Spleen (tissue), 11 donors: ENCODE results near the gene DENND1A. TPM values are rescaled to one million over a fixed set of nuclear protein-coding genes. Genes with fewer than 3 reads are reported as not detected.

Experiments used
- DNase-seq: peaks from one replicate; pipeline ENCODE4 v3.0.0-alpha.2; 2020
- H3K27ac ChIP-seq, 8 donors: fragments of 200-600 bp; sonication (generic) in 7 of 8; 1 replicate in 4 of 8; 2 replicates in 4 of 8; pipeline versions ENCODE4 v1.5.0 to v1.8.0; 2016 to 2021; ENCODE audit warnings: inconsistent platforms in 4 of 8, mild to moderate bottlenecking in 4 of 8, moderate library complexity in 1 of 8
- H3K27me3 ChIP-seq, 7 donors: fragments of 200-600 bp; sonication (generic) in 6 of 7; replicated peaks in 1 of 7; 1 replicate in 4 of 7; 2 replicates in 3 of 7; pipeline versions ENCODE4 v1.5.0 to v1.8.0; 2016 to 2021; ENCODE audit warnings: inconsistent platforms in 3 of 7, mild to moderate bottlenecking in 1 of 7
- H3K36me3 ChIP-seq, 6 donors: fragments of 200-600 bp; sonication (generic) in 5 of 6; 1 replicate in 4 of 6; 2 replicates in 2 of 6; pipeline versions ENCODE4 v1.5.0 to v1.8.0; 2016 to 2021; ENCODE audit warnings: inconsistent platforms in 2 of 6
- H3K4me1 ChIP-seq, 6 donors: fragments of 200-600 bp; sonication (generic) in 5 of 6; 1 replicate in 3 of 6; 2 replicates in 3 of 6; pipeline versions ENCODE4 v1.5.0 to v1.8.0; 2016 to 2021; ENCODE audit warnings: inconsistent platforms in 3 of 6
- H3K4me3 ChIP-seq, 8 donors: fragments of 200-600 bp; sonication (generic) in 7 of 8; 1 replicate in 4 of 8; 2 replicates in 4 of 8; pipeline versions ENCODE4 v1.5.0 to v1.8.0; 2016 to 2021; ENCODE audit warnings: inconsistent platforms in 4 of 8, mild to moderate bottlenecking in 4 of 8, moderate library complexity in 2 of 8
- H3K9me3 ChIP-seq, 8 donors: fragments of 200-600 bp; sonication (generic) in 7 of 8; 1 replicate in 4 of 8; 2 replicates in 4 of 8; pipeline versions ENCODE4 v1.5.0 to v1.8.0; 2016 to 2021; ENCODE audit warnings: inconsistent platforms in 4 of 8
- CTCF ChIP-seq, 11 experiments: fragments of 200-600 bp in 7 of 11; fragments of 450-650 bp in 4 of 11; sonication (generic) in 4 of 11; IDR thresholded peaks in 8 of 11; conservative IDR thresholded peaks in 3 of 11; 1 replicate in 7 of 11; 2 replicates in 4 of 11; pipeline versions ENCODE4 v1.4.0 to v1.8.0; 2016 to 2021; ENCODE audit warnings: antibody characterized with exemption in 11 of 11, inconsistent platforms in 4 of 11, mild to moderate bottlenecking in 1 of 11
- POLR2A ChIP-seq, 3 donors: fragments of 450-650 bp; IDR thresholded peaks; one replicate each; pipeline ENCODE4 v1.5.1; 2017; ENCODE audit warnings: antibody characterized with exemption in 3 of 3, mild to moderate bottlenecking in 1 of 3
- POLR2AphosphoS5 ChIP-seq, 3 donors: sonication (generic); formaldehyde crosslinking; IDR thresholded peaks; one replicate each; pipeline ENCODE4 v1.5.1; 2017; ENCODE audit warnings: antibody characterized with exemption in 3 of 3
- WGBS, 5 donors: extraction: QIAGEN DNeasy Blood & Tissue Kit in 3 of 5; methylation state at CpG; one replicate each; pipeline versions ENCODE4 v1.1.5 to v1.1.7; 2013 to 2018; 5-methylcytosine and 5-hydroxymethylcytosine counted together
- intact Hi-C: fragments of 100-400 bp; cut with DNase I; formaldehyde crosslinking; loops from one replicate; pipeline ENCODE4 v1.15.0; 2023; ENCODE audit warnings: low total_unique reads
- polyA plus RNA-seq, 3 donors: library from polyadenylated mRNA; stranded (reverse); fragments of 200-250 nt; gene quantifications; one replicate each; pipeline ENCODE4 v1.2.1, GENCODE V29; 2013
- total RNA-seq, 7 donors: library from RNA; depleted of rRNA in 3 of 7; stranded (reverse); fragments of >200 nt in 3 of 7; fragmentation: NEBNext Ultra II Directional in 4 of 7; extraction: Animal tissue kit (Norgen Biotek cat#: 25700) in 4 of 7; gene quantifications; one replicate each; pipeline versions ENCODE4 v1.1.0 to v1.2.1, GENCODE V29; 2016 to 2021
- donor health status: healthy with polysubstance abuse.
- donor health status: DM: no; HTN: no; CAD: no; lungs with moderate emphysema.
- donor health status: DM: no; HTN: no; CAD: no.
- donor health status: Bipolar disorder and iron deficiency.
- donor health status: healthy.
- donor health status: DM: no; HTN: no; CAD: no.
- donor health status: DM: yes; HTN: yes; CAD: no.

Gene DENND1A
- total and polyA plus RNA-seq, 10 donors: 5.4 to 59.3 (median 48.8) TPM

- no peak for DNase-seq
- intact Hi-C loops: no loop called here
- Histone ChIP-seq H3K27ac (peak overlapping the region in 7 of 8 donors; percentile 64 to 84 (median 81)), H3K27me3 (no peaks in the 10 kb centered on the region), H3K4me3 (peak overlapping the region in 1 of 8 donors; percentile 41), H3K36me3 (no peaks in the 10 kb centered on the region), H3K9me3 (no peaks in the 10 kb centered on the region), H3K4me1 (peaks cover 8 to 79% (median 56%) of the 10 kb centered on the region in 6 donors)
- WGBS, 5 donors: 24 to 44% (median 34%) methylated on average over 2 of the region's 2 CpGs
- TF ChIP-seq POLR2AphosphoS5 (IDR thresholded peaks at IDR 0.05) (no peak), CTCF (IDR thresholded peaks at IDR 0.05 in 8 of 11, conservative IDR thresholded peaks at IDR 0.05 in 3 of 11) (no peak), POLR2A (IDR thresholded peaks at IDR 0.05) (no peak)
Observed at GRCh38 chr9:123866497-123866896, 63.4 kb downstream of the DENND1A start.

GRCh38 chr9:123865226-123866000 lies 64.5 kb downstream of the DENND1A start:
- Histone ChIP-seq H3K4me3 (no peak overlapping the region), H3K27ac (peak overlapping the region in 7 of 8 donors; percentile 24 to 84 (median 81)), H3K27me3 (no peaks in the 10 kb centered on the region), H3K9me3 (no peaks in the 10 kb centered on the region), H3K36me3 (no peaks in the 10 kb centered on the region), H3K4me1 (peaks cover 8 to 86% (median 56%) of the 10 kb centered on the region in 6 donors)
- no peak for DNase-seq
- no peak for TF ChIP-seq POLR2A (IDR thresholded peaks at IDR 0.05)
- TF ChIP-seq CTCF (IDR thresholded peaks at IDR 0.05 in 8 of 11, conservative IDR thresholded peaks at IDR 0.05 in 3 of 11): no peak
- TF ChIP-seq POLR2AphosphoS5 (IDR thresholded peaks at IDR 0.05): no peak
- intact Hi-C loops: no loop called here
- WGBS, 5 donors: 50 to 74% (median 60%) methylated on average over 3 of the region's 3 CpGs

GRCh38 chr9:123864251-123864650 lies 65.7 kb downstream of the DENND1A start:
- intact Hi-C loops: no loop called here
- peak overlapping the region in 5 of 8 donors; percentile 12 to 84 (median 64) for H3K27ac ChIP-seq
- WGBS, 5 donors: 78 to 95% (median 89%) methylated on average over 9 of the region's 9 CpGs
- H3K27me3 ChIP-seq: no peaks in the 10 kb centered on the region
- H3K4me3 ChIP-seq: no peak overlapping the region
- no peak for DNase-seq
- H3K9me3 ChIP-seq: no peaks in the 10 kb centered on the region
- H3K4me1 ChIP-seq: peaks cover 8 to 88% (median 56%) of the 10 kb centered on the region in 6 donors
- H3K36me3 ChIP-seq: no peaks in the 10 kb centered on the region
- TF ChIP-seq CTCF (IDR thresholded peaks at IDR 0.05 in 8 of 11, conservative IDR thresholded peaks at IDR 0.05 in 3 of 11) (no peak), POLR2A (IDR thresholded peaks at IDR 0.05) (no peak)

GRCh38 chr9:123863164-123863855 lies 66.6 kb downstream of the DENND1A start:
- Histone ChIP-seq H3K36me3 (no peaks in the 10 kb centered on the region), H3K27ac (peak overlapping the region in 3 of 8 donors; percentile 64 to 84 (median 84)), H3K4me3 (no peak overlapping the region), H3K4me1 (peaks cover 5 to 79% (median 49%) of the 10 kb centered on the region in 6 donors), H3K9me3 (no peaks in the 10 kb centered on the region), H3K27me3 (no peaks in the 10 kb centered on the region)
- no peak for DNase-seq
- intact Hi-C loops: no loop called here
- TF ChIP-seq POLR2A (IDR thresholded peaks at IDR 0.05) (no peak), CTCF (IDR thresholded peaks at IDR 0.05 in 8 of 11, conservative IDR thresholded peaks at IDR 0.05 in 3 of 11) (no peak), POLR2AphosphoS5 (IDR thresholded peaks at IDR 0.05) (no peak)
- whole genome bisulfite sequencing, 5 donors: 62 to 70% (median 63%) methylated on average over 5 of the region's 5 CpGs
